Ishikawa (cell line): ENCODE data around the gene DNAH2.

ENCODE experiments used
- CEBPB ChIP-seq: IDR thresholded peaks from 2 replicates; pipeline ENCODE4 v1.6.1; 2012
- CREB1 ChIP-seq: IDR thresholded peaks from 2 replicates; pipeline ENCODE4 v1.6.1; 2012; ENCODE audit warnings: low read depth
- EGR1 ChIP-seq: IDR thresholded peaks from 2 replicates; pipeline ENCODE4 v1.6.1; 2012
- EP300 ChIP-seq: IDR thresholded peaks from 2 replicates; pipeline ENCODE4 v1.6.1; 2012; ENCODE audit warnings: borderline replicate concordance
- FOXM1 ChIP-seq: IDR thresholded peaks from 2 replicates; pipeline ENCODE4 v1.6.1; 2012; ENCODE audit warnings: low read depth, borderline replicate concordance
- MAX ChIP-seq: IDR thresholded peaks from 2 replicates; pipeline ENCODE4 v1.6.1; 2012
- NFIC ChIP-seq: IDR thresholded peaks from 2 replicates; pipeline ENCODE4 v1.6.1; 2012
- RAD21 ChIP-seq: IDR thresholded peaks from 2 replicates; pipeline ENCODE4 v1.6.1; 2012; ENCODE audit warnings: low read depth
- TAF1 ChIP-seq: IDR thresholded peaks from 2 replicates; pipeline ENCODE4 v1.6.1; 2012; ENCODE audit warnings: low read depth, mild to moderate bottlenecking
- TCF12 ChIP-seq: IDR thresholded peaks from 2 replicates; pipeline ENCODE4 v1.6.1; 2012; ENCODE audit warnings: low read depth
- TEAD4 ChIP-seq: IDR thresholded peaks from 2 replicates; pipeline ENCODE4 v1.6.1; 2012
- YY1 ChIP-seq: IDR thresholded peaks from 2 replicates; pipeline ENCODE4 v1.6.1; 2012; ENCODE audit warnings: low read depth
- ZBTB7A ChIP-seq: IDR thresholded peaks from 2 replicates; pipeline ENCODE4 v1.6.1; 2012; ENCODE audit warnings: low read depth
- TF ChIP-seq, protein P1 (sequence below): IDR thresholded peaks from 2 replicates; pipeline ENCODE4 v1.6.1; 2012; ENCODE audit warnings: low read depth, mild to moderate bottlenecking
- TF ChIP-seq, protein P2 (sequence below): IDR thresholded peaks from 2 replicates; pipeline ENCODE4 v1.6.1; 2012

The DNAH2 gene

GRCh38 chr17:7695586-7695985 is 22.0 kb upstream of the DNAH2 start:
- no peak for TF ChIP-seq CEBPB
- no peak for TF ChIP-seq MAX
- TF ChIP-seq NFIC, result no peak
- TF ChIP-seq EP300, result no peak
- TF ChIP-seq CREB1, result no peak
- TF ChIP-seq EGR1, result no peak
- no peak for TF ChIP-seq TCF12

DNA sequence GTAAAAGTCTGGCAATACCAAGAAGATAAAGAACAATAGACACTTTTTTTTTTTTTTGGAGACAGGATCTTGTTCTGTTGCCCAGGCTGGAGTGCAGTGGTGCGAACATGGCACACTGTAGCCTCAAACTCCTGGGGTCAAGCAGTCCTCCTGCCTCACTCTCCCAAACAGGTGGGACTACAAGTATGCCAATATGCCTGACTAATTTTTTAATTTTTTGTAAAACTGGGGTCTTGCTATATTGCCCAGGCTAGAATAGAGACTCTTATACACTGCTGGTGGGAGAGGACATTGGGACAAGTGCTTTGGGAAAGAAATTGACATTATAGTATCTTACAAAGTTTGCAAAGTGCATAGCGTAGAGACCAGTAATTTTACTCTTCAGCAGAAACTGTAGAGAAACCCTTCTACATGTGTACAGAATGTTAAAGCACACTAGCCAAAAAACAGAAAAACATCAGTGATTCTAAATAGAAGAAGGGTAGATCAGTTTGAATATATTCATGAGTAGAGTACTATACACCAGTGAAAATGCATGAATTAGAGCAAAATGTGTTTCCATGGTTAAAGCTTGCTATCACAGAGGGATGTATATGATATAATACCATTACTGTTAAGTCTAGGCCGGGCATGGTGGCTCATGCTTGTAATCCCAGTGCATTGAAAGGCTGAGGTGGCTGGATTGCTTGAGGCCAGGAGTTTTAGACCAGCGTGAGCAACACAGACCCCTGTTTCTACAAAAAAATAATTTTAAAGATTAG is 19.5 kb upstream of the DNAH2 start:
- TF ChIP-seq YY1, result no peak
- TF ChIP-seq MAX, result no peak
- no peak for TF ChIP-seq TCF12
- TF ChIP-seq CREB1, result no peak
- TF ChIP-seq TAF1, result no peak
- TF ChIP-seq, protein P1, sequence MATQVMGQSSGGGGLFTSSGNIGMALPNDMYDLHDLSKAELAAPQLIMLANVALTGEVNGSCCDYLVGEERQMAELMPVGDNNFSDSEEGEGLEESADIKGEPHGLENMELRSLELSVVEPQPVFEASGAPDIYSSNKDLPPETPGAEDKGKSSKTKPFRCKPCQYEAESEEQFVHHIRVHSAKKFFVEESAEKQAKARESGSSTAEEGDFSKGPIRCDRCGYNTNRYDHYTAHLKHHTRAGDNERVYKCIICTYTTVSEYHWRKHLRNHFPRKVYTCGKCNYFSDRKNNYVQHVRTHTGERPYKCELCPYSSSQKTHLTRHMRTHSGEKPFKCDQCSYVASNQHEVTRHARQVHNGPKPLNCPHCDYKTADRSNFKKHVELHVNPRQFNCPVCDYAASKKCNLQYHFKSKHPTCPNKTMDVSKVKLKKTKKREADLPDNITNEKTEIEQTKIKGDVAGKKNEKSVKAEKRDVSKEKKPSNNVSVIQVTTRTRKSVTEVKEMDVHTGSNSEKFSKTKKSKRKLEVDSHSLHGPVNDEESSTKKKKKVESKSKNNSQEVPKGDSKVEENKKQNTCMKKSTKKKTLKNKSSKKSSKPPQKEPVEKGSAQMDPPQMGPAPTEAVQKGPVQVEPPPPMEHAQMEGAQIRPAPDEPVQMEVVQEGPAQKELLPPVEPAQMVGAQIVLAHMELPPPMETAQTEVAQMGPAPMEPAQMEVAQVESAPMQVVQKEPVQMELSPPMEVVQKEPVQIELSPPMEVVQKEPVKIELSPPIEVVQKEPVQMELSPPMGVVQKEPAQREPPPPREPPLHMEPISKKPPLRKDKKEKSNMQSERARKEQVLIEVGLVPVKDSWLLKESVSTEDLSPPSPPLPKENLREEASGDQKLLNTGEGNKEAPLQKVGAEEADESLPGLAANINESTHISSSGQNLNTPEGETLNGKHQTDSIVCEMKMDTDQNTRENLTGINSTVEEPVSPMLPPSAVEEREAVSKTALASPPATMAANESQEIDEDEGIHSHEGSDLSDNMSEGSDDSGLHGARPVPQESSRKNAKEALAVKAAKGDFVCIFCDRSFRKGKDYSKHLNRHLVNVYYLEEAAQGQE, result no peak
- TF ChIP-seq ZBTB7A, result no peak
- no peak for TF ChIP-seq TEAD4

DNA sequence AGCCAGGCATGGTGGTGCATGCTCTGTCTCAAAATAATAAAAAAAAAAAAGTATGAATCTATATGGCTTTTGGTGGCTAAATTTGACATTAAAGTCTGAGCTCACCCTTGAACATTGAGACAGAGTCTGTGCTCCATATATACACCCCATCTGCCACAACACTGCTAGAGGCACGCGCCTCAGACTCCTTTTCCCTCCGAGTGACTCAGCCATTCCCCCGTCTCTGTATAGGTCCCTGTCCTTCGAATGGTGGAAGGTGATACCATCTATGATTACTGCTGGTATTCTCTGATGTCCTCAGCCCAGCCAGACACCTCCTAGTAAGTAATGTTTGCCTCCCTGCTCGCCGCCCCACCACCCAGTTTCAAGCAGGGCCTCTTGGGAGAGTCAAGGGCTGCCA is 17.0 kb upstream of the DNAH2 start:
- TF ChIP-seq TEAD4 (no peak), CREB1 (no peak), TCF12 (no peak), RAD21 (no peak), EGR1 (no peak), NFIC (no peak), FOXM1 (no peak)

- TF ChIP-seq, protein P2, sequence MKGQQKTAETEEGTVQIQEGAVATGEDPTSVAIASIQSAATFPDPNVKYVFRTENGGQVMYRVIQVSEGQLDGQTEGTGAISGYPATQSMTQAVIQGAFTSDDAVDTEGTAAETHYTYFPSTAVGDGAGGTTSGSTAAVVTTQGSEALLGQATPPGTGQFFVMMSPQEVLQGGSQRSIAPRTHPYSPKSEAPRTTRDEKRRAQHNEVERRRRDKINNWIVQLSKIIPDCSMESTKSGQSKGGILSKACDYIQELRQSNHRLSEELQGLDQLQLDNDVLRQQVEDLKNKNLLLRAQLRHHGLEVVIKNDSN, result no peak
- TF ChIP-seq MAX (no peak), TCF12 (no peak), CEBPB (no peak), EP300 (no peak), RAD21 (no peak), TEAD4 (no peak), NFIC (no peak)
Observed at GRCh38 chr17:7701681-7702080, 15.9 kb upstream of the DNAH2 start.

- TF ChIP-seq TEAD4, result no peak
- TF ChIP-seq, protein P2, result no peak
- TF ChIP-seq TAF1, result no peak
- TF ChIP-seq ZBTB7A, result no peak
- no peak for TF ChIP-seq EGR1
- TF ChIP-seq CREB1, result no peak
- TF ChIP-seq CEBPB, result no peak
- TF ChIP-seq, protein P1, result no peak
- no peak for TF ChIP-seq YY1
- TF ChIP-seq EP300, result no peak
- no peak for TF ChIP-seq MAX
- TF ChIP-seq NFIC, result no peak
- no peak for TF ChIP-seq FOXM1
- TF ChIP-seq RAD21, result no peak
- TF ChIP-seq TCF12, result no peak
Observed at GRCh38 chr17:7702776-7703175, 14.8 kb upstream of the DNAH2 start.
